ENCODE data around the gene RILPL2. TPM values are rescaled to one million over a fixed set of nuclear protein-coding genes. Genes with fewer than 3 reads are reported as not detected.
"Not testable (repeated sequence)": the region's sequence is repeated elsewhere in the genome, so short reads cannot be mapped to it uniquely, and the experiment has no call there.

Gene RILPL2
- total and polyA plus RNA-seq, 9 donors = 1.2 to 2.2 (median 1.6) TPM

- WGBS (ENCODE audit: insufficient coverage) = 100% methylated on average over 2 of the region's 6 CpGs
- Histone ChIP-seq H3K27me3 (ENCODE audit: control insufficient read depth, insufficient read depth, low read length) (no peaks in the 10 kb centered on the region), H3K36me3 (ENCODE audit: control insufficient read depth, insufficient read depth, low read length) (no peaks in the 10 kb centered on the region), H3K27ac (ENCODE audit: low read length) (no peak overlapping the region), H3K9me3 (replicated peaks; ENCODE audit: control insufficient read depth, low read depth, low read length) (no peaks in the 10 kb centered on the region), H3K4me3 (ENCODE audit: low read length) (no peak overlapping the region), H3K4me1 (ENCODE audit: control insufficient read depth, insufficient read depth, low read length) (peaks cover 10% of the 10 kb centered on the region)
- no peak for DNase-seq
Measured at GRCh38 chr12:123433615-123434014, 2.9 kb downstream of the RILPL2 start.

GRCh38 chr12:123431951-123432817, 4.3 kb downstream of the RILPL2 start:
- not testable (repeated sequence) for H3K4me1 ChIP-seq (ENCODE audit: control insufficient read depth, insufficient read depth, low read length); H3K4me3 ChIP-seq (ENCODE audit: low read length); H3K27ac ChIP-seq (ENCODE audit: low read length); H3K9me3 ChIP-seq (replicated peaks; ENCODE audit: control insufficient read depth, low read depth, low read length); DNase-seq; H3K36me3 ChIP-seq (ENCODE audit: control insufficient read depth, insufficient read depth, low read length); H3K27me3 ChIP-seq (ENCODE audit: control insufficient read depth, insufficient read depth, low read length)
- 53% methylated on average over 6 of the region's 15 CpGs for WGBS (ENCODE audit: insufficient coverage)

GRCh38 chr12:123429101-123429500, 7.4 kb downstream of the RILPL2 start:
- not testable (repeated sequence) for H3K27ac ChIP-seq (ENCODE audit: low read length); H3K27me3 ChIP-seq (ENCODE audit: control insufficient read depth, insufficient read depth, low read length); H3K4me3 ChIP-seq (ENCODE audit: low read length); H3K36me3 ChIP-seq (ENCODE audit: control insufficient read depth, insufficient read depth, low read length); DNase-seq; H3K4me1 ChIP-seq (ENCODE audit: control insufficient read depth, insufficient read depth, low read length); H3K9me3 ChIP-seq (replicated peaks; ENCODE audit: control insufficient read depth, low read depth, low read length)
- 91% methylated on average over 5 of the region's 8 CpGs for WGBS (ENCODE audit: insufficient coverage)

- no peaks in the 10 kb centered on the region for H3K36me3 ChIP-seq (ENCODE audit: control insufficient read depth, insufficient read depth, low read length)
- 68% methylated on average over 5 of the region's 6 CpGs for WGBS (ENCODE audit: insufficient coverage)
- H3K9me3 ChIP-seq (replicated peaks; ENCODE audit: control insufficient read depth, low read depth, low read length) = no peaks in the 10 kb centered on the region
- H3K4me3 ChIP-seq (ENCODE audit: low read length) = no peak overlapping the region
- no peaks in the 10 kb centered on the region for H3K4me1 ChIP-seq (ENCODE audit: control insufficient read depth, insufficient read depth, low read length)
- H3K27me3 ChIP-seq (ENCODE audit: control insufficient read depth, insufficient read depth, low read length) = no peaks in the 10 kb centered on the region
- no peak overlapping the region for H3K27ac ChIP-seq (ENCODE audit: low read length)
- no peak for DNase-seq
Measured at GRCh38 chr12:123428591-123428990, 7.9 kb downstream of the RILPL2 start.

GRCh38 chr12:123427036-123427769, 9.3 kb downstream of the RILPL2 start:
- WGBS (ENCODE audit: insufficient coverage) = 82% methylated on average over 5 of the region's 8 CpGs
- no peak overlapping the region for H3K27ac ChIP-seq (ENCODE audit: low read length)
- H3K9me3 ChIP-seq (replicated peaks; ENCODE audit: control insufficient read depth, low read depth, low read length) = no peaks in the 10 kb centered on the region
- H3K27me3 ChIP-seq (ENCODE audit: control insufficient read depth, insufficient read depth, low read length) = no peaks in the 10 kb centered on the region
- H3K4me1 ChIP-seq (ENCODE audit: control insufficient read depth, insufficient read depth, low read length) = no peaks in the 10 kb centered on the region
- H3K36me3 ChIP-seq (ENCODE audit: control insufficient read depth, insufficient read depth, low read length) = no peaks in the 10 kb centered on the region
- DNase-seq = no peak
- H3K4me3 ChIP-seq (ENCODE audit: low read length) = no peak overlapping the region

- H3K4me3 ChIP-seq (ENCODE audit: low read length) = no peak overlapping the region
- no peaks in the 10 kb centered on the region for H3K9me3 ChIP-seq (replicated peaks; ENCODE audit: control insufficient read depth, low read depth, low read length)
- H3K27ac ChIP-seq (ENCODE audit: low read length) = no peak overlapping the region
- H3K36me3 ChIP-seq (ENCODE audit: control insufficient read depth, insufficient read depth, low read length) = no peaks in the 10 kb centered on the region
- WGBS (ENCODE audit: insufficient coverage) = no CpG with 5 or more reads among the region's 2 CpGs
- no peaks in the 10 kb centered on the region for H3K27me3 ChIP-seq (ENCODE audit: control insufficient read depth, insufficient read depth, low read length)
- DNase-seq = no peak
- no peaks in the 10 kb centered on the region for H3K4me1 ChIP-seq (ENCODE audit: control insufficient read depth, insufficient read depth, low read length)
Measured at GRCh38 chr12:123421314-123421713, 15.2 kb downstream of the RILPL2 start.

- WGBS (ENCODE audit: insufficient coverage) = 94% methylated on average over 4 of the region's 5 CpGs
- DNase-seq = no peak
- Histone ChIP-seq H3K4me1 (ENCODE audit: control insufficient read depth, insufficient read depth, low read length) (no peaks in the 10 kb centered on the region), H3K4me3 (ENCODE audit: low read length) (no peak overlapping the region), H3K9me3 (replicated peaks; ENCODE audit: control insufficient read depth, low read depth, low read length) (no peaks in the 10 kb centered on the region), H3K36me3 (ENCODE audit: control insufficient read depth, insufficient read depth, low read length) (peaks cover 37% of the 10 kb centered on the region), H3K27me3 (ENCODE audit: control insufficient read depth, insufficient read depth, low read length) (no peaks in the 10 kb centered on the region), H3K27ac (ENCODE audit: low read length) (no peak overlapping the region)
Measured at GRCh38 chr12:123410041-123410412, 26.5 kb downstream of the RILPL2 start.

GRCh38 chr12:123409284-123410040, 27.0 kb downstream of the RILPL2 start:
- not testable (repeated sequence) for H3K4me3 ChIP-seq (ENCODE audit: low read length); H3K27ac ChIP-seq (ENCODE audit: low read length); H3K4me1 ChIP-seq (ENCODE audit: control insufficient read depth, insufficient read depth, low read length); H3K27me3 ChIP-seq (ENCODE audit: control insufficient read depth, insufficient read depth, low read length); H3K9me3 ChIP-seq (replicated peaks; ENCODE audit: control insufficient read depth, low read depth, low read length)
- peaks cover 42% of the 10 kb centered on the region for H3K36me3 ChIP-seq (ENCODE audit: control insufficient read depth, insufficient read depth, low read length)
- peak; percentile 27 for DNase-seq
- WGBS (ENCODE audit: insufficient coverage) = 86% methylated on average over 5 of the region's 11 CpGs

GRCh38 chr12:123408619-123409018, 27.9 kb downstream of the RILPL2 start:
- H3K36me3 ChIP-seq (ENCODE audit: control insufficient read depth, insufficient read depth, low read length) = peaks cover 51% of the 10 kb centered on the region

GRCh38 chr12:123407934-123408333, 28.6 kb downstream of the RILPL2 start:
- H3K4me1 ChIP-seq (ENCODE audit: control insufficient read depth, insufficient read depth, low read length); H3K9me3 ChIP-seq (replicated peaks; ENCODE audit: control insufficient read depth, low read depth, low read length); H3K27ac ChIP-seq (ENCODE audit: low read length); H3K4me3 ChIP-seq (ENCODE audit: low read length); DNase-seq; H3K27me3 ChIP-seq (ENCODE audit: control insufficient read depth, insufficient read depth, low read length): not testable (repeated sequence)
- no CpG with 5 or more reads among the region's 15 CpGs for WGBS (ENCODE audit: insufficient coverage)
- peaks cover 57% of the 10 kb centered on the region for H3K36me3 ChIP-seq (ENCODE audit: control insufficient read depth, insufficient read depth, low read length)

More at GRCh38 chr12:123408619-123409018, 27.9 kb downstream of the RILPL2 start:
- H3K27me3 ChIP-seq (ENCODE audit: control insufficient read depth, insufficient read depth, low read length); H3K9me3 ChIP-seq (replicated peaks; ENCODE audit: control insufficient read depth, low read depth, low read length); DNase-seq; H3K4me1 ChIP-seq (ENCODE audit: control insufficient read depth, insufficient read depth, low read length); H3K27ac ChIP-seq (ENCODE audit: low read length); H3K4me3 ChIP-seq (ENCODE audit: low read length): not testable (repeated sequence)
- 100% methylated on average over 2 of the region's 7 CpGs for WGBS (ENCODE audit: insufficient coverage)
